ENCODE results near the gene PLK3. TPM values are rescaled to one million over a fixed set of nuclear protein-coding genes. Genes with fewer than 3 reads are reported as not detected.

The PLK3 gene
- total RNA-seq, 1 donor: 33.7 TPM

DNA sequence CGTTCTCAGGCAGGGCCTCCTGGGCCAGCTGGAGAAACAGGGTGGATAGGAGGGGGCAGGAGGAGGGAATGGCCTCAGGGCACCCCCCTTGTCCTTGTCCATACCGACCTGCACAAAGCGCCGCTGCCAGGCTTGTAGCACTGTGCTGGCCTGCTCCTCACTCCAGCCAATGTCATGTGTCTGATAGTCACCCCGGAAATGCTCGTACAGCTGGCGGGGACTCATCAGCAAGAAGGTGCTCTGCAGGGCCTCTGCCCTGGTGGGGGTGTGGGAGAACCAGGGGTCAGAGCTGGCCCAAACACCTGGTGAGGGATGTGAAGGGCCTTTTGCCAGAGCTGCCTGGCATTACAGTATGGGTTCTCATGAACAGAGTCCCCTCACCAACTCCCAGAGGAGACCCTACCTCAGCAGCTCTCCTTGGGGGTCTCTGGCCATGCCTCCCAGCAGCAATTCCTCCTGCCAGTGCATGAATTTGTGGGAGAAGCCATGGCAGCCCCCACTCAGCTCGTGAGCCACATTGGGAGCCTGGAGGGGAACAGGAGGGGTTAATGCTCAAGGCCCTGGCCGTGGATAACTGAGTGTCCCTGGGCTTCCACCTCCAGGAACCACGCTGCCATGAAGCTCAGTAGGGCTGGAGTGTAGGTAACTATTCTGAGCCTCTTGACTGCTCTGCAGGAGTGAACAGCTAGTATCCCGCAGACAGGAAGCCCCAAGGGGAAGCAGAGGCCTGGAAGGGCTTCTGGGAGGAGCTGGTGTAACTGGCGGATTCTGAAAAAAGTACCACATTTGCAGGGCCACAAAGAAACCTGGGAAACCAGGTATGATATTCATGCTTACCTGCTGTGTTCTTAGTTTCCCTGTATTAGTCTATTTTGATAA is 29.6 kb downstream of the PLK3 start:
- peak; percentile 30 for DNase-seq (ENCODE audit: insufficient read length, low spot score, missing footprints)
- no peaks in the 10 kb centered on the region for H3K9me3 ChIP-seq (ENCODE audit: low read depth, low read length)
- H3K79me2 ChIP-seq (ENCODE audit: insufficient read depth, low read length): no peaks in the 10 kb centered on the region
- no peak overlapping the region for H3K4me3 ChIP-seq (ENCODE audit: insufficient read depth, low read length)
- no peaks in the 10 kb centered on the region for H3K36me3 ChIP-seq (ENCODE audit: insufficient read depth, low read length)
- no peak for TF ChIP-seq CTCF (IDR thresholded peaks at IDR 0.05; ENCODE audit: extremely low read depth, low read depth, low read length)
- no peaks in the 10 kb centered on the region for H3K4me1 ChIP-seq (ENCODE audit: insufficient read depth, low read length)
- no peaks in the 10 kb centered on the region for H4K20me1 ChIP-seq (ENCODE audit: insufficient read depth, low read length)
- no peak overlapping the region for H3K4me2 ChIP-seq (ENCODE audit: insufficient read depth, low read length)
- H3K27me3 ChIP-seq (ENCODE audit: insufficient read depth, low read length): no peaks in the 10 kb centered on the region
- H2AFZ ChIP-seq (ENCODE audit: low read length): no peak overlapping the region
- H3K27ac ChIP-seq (ENCODE audit: low read depth, low read length): no peak overlapping the region

GRCh38 chr1:44830900-44831304 is 30.7 kb downstream of the PLK3 start:
- no peak for TF ChIP-seq CTCF (IDR thresholded peaks at IDR 0.05; ENCODE audit: extremely low read depth, low read depth, low read length)
- Histone ChIP-seq H3K36me3 (ENCODE audit: insufficient read depth, low read length) (no peaks in the 10 kb centered on the region), H3K4me1 (ENCODE audit: insufficient read depth, low read length) (peaks cover under 1% of the 10 kb centered on the region), H4K20me1 (ENCODE audit: insufficient read depth, low read length) (no peaks in the 10 kb centered on the region), H3K4me3 (ENCODE audit: insufficient read depth, low read length) (no peak overlapping the region), H2AFZ (ENCODE audit: low read length) (no peak overlapping the region), H3K4me2 (ENCODE audit: insufficient read depth, low read length) (no peak overlapping the region), H3K27me3 (ENCODE audit: insufficient read depth, low read length) (no peaks in the 10 kb centered on the region), H3K27ac (ENCODE audit: low read depth, low read length) (no peak overlapping the region), H3K79me2 (ENCODE audit: insufficient read depth, low read length) (no peaks in the 10 kb centered on the region), H3K9me3 (ENCODE audit: low read depth, low read length) (no peaks in the 10 kb centered on the region)
- DNase-seq (ENCODE audit: insufficient read length, low spot score, missing footprints): no peak

GRCh38 chr1:44831516-44831915 is 31.3 kb downstream of the PLK3 start:
- DNase-seq (ENCODE audit: insufficient read length, low spot score, missing footprints): no peak
- H3K4me1 ChIP-seq (ENCODE audit: insufficient read depth, low read length): peaks cover 3% of the 10 kb centered on the region
- H3K4me2 ChIP-seq (ENCODE audit: insufficient read depth, low read length): no peak overlapping the region
- H2AFZ ChIP-seq (ENCODE audit: low read length): no peak overlapping the region
- H3K36me3 ChIP-seq (ENCODE audit: insufficient read depth, low read length): no peaks in the 10 kb centered on the region
- no peak overlapping the region for H3K4me3 ChIP-seq (ENCODE audit: insufficient read depth, low read length)
- H3K27me3 ChIP-seq (ENCODE audit: insufficient read depth, low read length): no peaks in the 10 kb centered on the region
- no peaks in the 10 kb centered on the region for H4K20me1 ChIP-seq (ENCODE audit: insufficient read depth, low read length)
- no peak for TF ChIP-seq CTCF (IDR thresholded peaks at IDR 0.05; ENCODE audit: extremely low read depth, low read depth, low read length)
- no peaks in the 10 kb centered on the region for H3K9me3 ChIP-seq (ENCODE audit: low read depth, low read length)
- no peak overlapping the region for H3K27ac ChIP-seq (ENCODE audit: low read depth, low read length)
- H3K79me2 ChIP-seq (ENCODE audit: insufficient read depth, low read length): no peaks in the 10 kb centered on the region

DNA sequence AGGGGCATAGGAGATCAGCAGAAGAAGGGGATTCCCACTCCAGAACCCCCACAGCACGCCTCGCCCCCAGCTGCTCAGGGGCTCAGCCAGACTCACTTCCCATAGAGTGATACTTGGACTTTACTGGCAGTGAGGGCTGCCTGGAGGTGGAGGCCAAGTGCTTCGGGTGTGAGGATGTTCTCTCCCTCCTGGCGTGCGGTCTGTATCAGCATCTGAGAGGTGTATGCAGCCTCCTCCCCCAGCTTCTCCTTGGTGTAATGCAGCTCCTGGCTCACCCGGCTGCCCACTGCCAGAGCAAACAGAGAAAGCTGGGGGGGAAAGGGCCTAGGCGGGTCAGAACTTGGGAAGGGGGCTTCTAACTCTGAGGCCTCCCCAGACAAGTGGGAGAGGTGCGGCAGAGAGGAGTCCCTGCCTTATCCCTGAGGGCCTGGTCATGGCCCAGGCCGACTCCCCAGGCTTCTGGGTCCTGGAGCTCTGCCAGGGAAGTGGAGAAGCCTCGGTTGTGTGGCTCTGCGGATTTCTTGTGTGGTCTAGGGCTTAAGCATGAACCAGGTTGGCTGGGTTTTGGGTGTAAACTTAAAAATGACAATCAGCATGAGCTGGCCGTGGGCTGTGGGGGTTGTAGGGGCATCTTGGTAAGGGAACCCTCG is 32.0 kb downstream of the PLK3 start:
- H3K4me3 ChIP-seq (ENCODE audit: insufficient read depth, low read length): no peak overlapping the region
- no peaks in the 10 kb centered on the region for H3K36me3 ChIP-seq (ENCODE audit: insufficient read depth, low read length)
- H3K4me2 ChIP-seq (ENCODE audit: insufficient read depth, low read length): no peak overlapping the region
- H3K79me2 ChIP-seq (ENCODE audit: insufficient read depth, low read length): no peaks in the 10 kb centered on the region
- no peaks in the 10 kb centered on the region for H4K20me1 ChIP-seq (ENCODE audit: insufficient read depth, low read length)
- peaks cover 3% of the 10 kb centered on the region for H3K4me1 ChIP-seq (ENCODE audit: insufficient read depth, low read length)
- no peak overlapping the region for H2AFZ ChIP-seq (ENCODE audit: low read length)
- H3K27ac ChIP-seq (ENCODE audit: low read depth, low read length): no peak overlapping the region
- DNase-seq (ENCODE audit: insufficient read length, low spot score, missing footprints): no peak
- H3K27me3 ChIP-seq (ENCODE audit: insufficient read depth, low read length): no peaks in the 10 kb centered on the region
- TF ChIP-seq CTCF (IDR thresholded peaks at IDR 0.05; ENCODE audit: extremely low read depth, low read depth, low read length): no peak
- no peaks in the 10 kb centered on the region for H3K9me3 ChIP-seq (ENCODE audit: low read depth, low read length)
